Renal cortex interstitium (tissue), 3 donors: Measurements from ENCODE around the gene COX14. TPM values are rescaled to one million over a fixed set of nuclear protein-coding genes. Genes with fewer than 3 reads are reported as not detected.

ENCODE experiments used
- polyA plus RNA-seq, 3 donors: library from polyadenylated mRNA; unstranded; fragments of 120-200 nt; gene quantifications; one replicate each; pipeline ENCODE4 v1.2.1, GENCODE V29; 2013; ENCODE audit not compliant: insufficient read length in 3 of 3

Gene COX14
- polyA plus RNA-seq, 3 donors, result 43.8 to 54.7 (median 52.8) TPM

Other genes starting within 250 kb of the COX14 start
- gene FAIM2, start 208.3 kb upstream of the COX14 start, polyA plus RNA-seq, result 1 to 10 TPM; 2.5 to 6.1 (median 5.6) TPM
- 100 to 1,000 TPM in 2 of 3 donors, 10 to 100 TPM in 1; 56.9 to 435 (median 117) TPM for gene AQP2, start 161.5 kb upstream of the COX14 start, polyA plus RNA-seq
- gene AQP5, start 150.4 kb upstream of the COX14 start, polyA plus RNA-seq, result 1 to 10 TPM; 1.2 to 3.6 (median 1.7) TPM
- 10 to 100 TPM; 16.1 to 27.6 (median 23.1) TPM for gene AQP6, start 139.3 kb upstream of the COX14 start, polyA plus RNA-seq
- 10 to 100 TPM; 40.5 to 57.9 (median 56.1) TPM for gene RACGAP1, start 86.7 kb upstream of the COX14 start, polyA plus RNA-seq
- gene ASIC1, start 54.6 kb upstream of the COX14 start, polyA plus RNA-seq, result 1 to 10 TPM; 4.5 to 5.3 (median 5.1) TPM
- 100 to 1,000 TPM; 177 to 189 (median 184) TPM for gene SMARCD1, start 26.9 kb upstream of the COX14 start, polyA plus RNA-seq
- 10 to 100 TPM; 57.2 to 83.3 (median 65.6) TPM for gene GPD1, start 8.2 kb upstream of the COX14 start, polyA plus RNA-seq
- gene CERS5, start 55.1 kb downstream of the COX14 start, polyA plus RNA-seq, result 10 to 100 TPM; 71.0 to 83.0 (median 80.7) TPM
- 10 to 100 TPM; 76.3 to 97.0 (median 83.8) TPM for gene LIMA1, start 171.3 kb downstream of the COX14 start, polyA plus RNA-seq